Measurements from ENCODE around the gene EVL. TPM values are rescaled to one million over a fixed set of nuclear protein-coding genes. Genes with fewer than 3 reads are reported as not detected.
"Not testable (repeated sequence)": the region's sequence is repeated elsewhere in the genome, so short reads cannot be mapped to it uniquely, and the experiment has no call there.

Gene EVL
- total RNA-seq, 1 donor from 2014 or later = 9.1 TPM

DNA sequence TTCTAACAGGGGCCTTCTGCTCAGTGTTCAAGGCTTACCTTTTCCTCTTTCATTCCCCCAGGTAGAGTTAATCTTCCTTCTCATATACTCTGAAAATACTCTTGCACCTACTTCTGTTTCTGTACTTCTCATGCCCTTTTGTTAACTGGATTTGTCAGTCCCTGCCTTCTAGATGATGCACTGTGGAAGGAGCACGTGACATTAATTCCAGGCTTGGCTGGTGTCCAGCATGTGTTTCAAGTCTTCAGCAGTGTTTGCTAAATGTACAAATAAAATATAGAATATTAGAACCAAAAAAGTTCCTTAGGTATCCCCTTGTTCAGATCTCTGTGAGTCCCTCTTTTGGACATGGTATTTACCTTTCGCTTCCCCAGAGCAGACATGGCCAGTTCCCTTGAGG is 27.9 kb upstream of the EVL start:
- peak; percentile 29 to 42 for DNase-seq (ENCODE audit: low read depth in 2 of 2)

DNA sequence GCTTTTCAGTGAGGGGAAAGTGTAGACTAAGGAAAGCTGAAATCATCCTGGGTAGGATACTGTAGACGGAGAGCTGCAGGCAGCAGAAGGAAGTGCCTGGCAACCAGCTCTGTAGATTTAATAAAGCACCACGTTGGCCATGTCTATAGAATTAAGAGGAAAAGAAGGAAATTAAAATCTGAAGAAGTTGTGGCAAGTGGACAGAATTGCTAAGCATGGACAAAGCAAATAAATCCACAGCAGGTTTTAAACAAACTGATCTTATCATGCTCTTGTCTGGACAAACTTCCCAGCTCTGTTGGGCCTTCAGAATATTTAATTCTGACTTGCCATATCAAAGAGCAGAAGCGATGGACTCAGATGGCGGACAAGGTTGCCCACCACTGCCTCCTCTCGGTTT is 27.2 kb upstream of the EVL start:
- no peak for DNase-seq (ENCODE audit: low read depth in 2 of 2)

DNA sequence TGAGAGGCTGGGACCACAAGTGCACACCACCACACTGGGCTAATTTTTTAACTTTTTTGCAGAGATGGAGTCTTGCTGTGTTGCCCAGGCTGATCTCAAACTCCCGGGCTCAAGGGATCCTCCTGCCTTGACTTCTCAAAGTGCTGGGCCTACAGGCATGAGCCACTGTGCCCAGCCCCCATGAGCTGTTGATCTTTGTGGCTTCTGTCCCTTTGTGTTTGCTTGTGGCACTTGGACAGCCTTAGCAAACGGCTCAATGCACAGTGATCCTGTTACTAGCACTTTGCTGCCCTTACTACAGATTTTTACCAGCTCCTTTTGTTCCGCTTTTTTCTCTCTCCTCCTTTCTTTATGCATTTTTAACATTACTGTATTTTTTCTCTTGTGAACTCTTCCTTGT is 25.3 kb upstream of the EVL start:
- no peak for DNase-seq (ENCODE audit: low read depth in 2 of 2)

DNA sequence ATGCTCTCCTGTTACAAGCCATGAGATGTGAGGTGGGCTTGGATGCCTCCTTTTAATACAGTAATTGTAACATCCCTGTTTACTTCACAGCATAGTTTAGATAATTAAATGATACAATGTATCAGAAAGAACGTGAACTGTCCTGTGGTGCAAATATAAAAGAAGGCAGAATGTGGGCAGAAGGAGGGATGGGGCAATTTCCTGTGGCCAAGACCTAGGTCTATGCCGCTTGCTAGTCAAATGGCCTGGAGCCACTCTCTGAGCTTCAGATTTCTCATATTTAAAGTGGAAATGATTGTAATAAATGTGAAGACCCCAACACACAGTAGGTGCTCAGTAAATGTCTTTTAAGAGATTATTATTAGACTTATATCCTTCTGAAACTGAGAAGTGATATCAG is 24.0 kb upstream of the EVL start:
- no peak for DNase-seq (ENCODE audit: low read depth in 2 of 2)

DNA sequence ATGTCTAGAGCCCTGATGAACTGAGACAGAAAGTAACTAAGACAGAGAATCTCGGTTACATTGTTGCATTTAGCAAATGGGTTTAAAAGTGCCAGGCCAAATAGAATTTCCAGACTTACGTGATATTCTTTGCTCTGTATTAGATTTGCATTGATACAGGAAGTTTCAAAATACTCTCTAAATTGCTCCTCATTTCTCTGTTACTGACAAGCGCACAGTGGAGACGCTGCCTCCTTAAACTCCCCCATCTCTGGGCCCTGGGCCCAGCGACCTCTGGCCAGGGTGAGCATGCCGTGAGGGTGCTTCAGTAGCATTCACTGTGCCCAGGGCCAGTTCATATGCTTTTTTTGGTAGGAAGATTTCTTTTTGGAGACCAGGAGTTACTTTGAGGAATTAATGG is 22.9 kb upstream of the EVL start:
- DNase-seq (ENCODE audit: low read depth in 2 of 2) = no peak

DNA sequence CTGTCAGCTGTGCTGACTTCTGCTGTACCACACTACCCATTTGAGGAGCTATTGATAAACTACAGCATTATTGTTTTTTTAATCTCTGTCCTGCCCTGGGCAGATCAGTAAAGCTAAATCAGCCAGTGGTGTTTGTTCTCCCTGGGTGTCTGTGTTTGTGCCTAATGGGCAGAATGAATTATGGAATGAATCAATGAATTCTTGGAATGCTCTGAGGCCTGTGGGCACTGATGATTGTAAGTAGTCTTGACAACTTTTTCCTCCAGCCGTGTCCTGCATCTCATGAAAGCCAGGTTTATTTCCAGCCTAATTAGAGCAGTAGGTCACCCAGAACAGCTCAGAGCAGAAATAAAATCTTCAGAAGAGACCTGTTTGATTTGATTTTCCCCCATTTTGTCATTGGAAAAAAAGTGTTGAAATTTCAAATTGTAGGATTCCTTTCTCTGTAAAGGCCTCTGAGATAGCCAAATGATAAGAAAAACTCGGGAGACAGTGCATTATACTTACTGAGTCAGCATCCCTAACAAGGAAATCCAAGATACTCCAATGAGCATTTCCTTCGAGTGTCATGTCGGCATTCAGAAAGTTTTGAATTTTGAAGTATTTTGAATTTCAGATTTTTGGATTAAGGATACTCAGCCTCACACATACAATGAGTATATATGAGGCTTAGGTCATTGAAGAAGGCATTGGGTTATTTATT is 19.4 kb upstream of the EVL start:
- no peak for DNase-seq (ENCODE audit: low read depth in 2 of 2)

DNA sequence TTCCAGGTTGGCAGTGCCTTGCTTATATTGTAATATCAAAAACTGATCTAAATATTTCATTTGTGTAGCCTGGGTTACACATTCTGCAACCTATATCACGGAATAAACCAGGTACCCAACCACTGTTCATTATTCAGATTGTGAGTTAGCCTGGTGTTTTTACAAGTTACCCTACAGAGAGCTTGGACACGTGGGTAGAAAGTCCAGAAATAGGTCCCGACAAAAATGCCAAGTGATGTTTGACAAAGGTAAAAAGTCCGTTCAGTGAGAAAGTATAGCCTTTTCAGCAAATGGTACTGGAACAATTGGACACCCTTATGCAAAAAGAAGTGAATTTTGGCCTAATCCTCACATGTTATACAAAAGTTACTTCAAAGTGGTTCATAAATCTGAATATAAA is 17.6 kb upstream of the EVL start:
- DNase-seq (ENCODE audit: low read depth in 2 of 2) = no peak

DNA sequence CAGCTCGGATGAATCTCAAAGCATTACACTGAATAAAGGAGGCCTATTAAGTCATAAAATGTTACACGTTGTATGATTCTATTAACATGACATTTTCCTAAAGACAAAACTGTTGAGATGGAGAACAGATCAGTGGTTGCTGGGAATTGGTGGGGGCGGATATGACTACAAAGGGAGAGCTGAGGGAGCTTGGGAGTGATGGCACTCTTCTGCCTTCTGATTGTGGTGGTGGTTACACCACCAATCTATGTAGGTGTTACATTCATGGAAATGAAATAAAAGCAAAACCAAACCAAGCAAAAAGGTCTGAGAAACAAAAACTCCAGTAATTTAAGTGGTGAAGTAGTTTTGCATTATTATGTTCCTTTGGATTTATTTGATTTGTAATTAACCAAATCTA is 16.4 kb upstream of the EVL start:
- no peak for DNase-seq (ENCODE audit: low read depth in 2 of 2)

DNA sequence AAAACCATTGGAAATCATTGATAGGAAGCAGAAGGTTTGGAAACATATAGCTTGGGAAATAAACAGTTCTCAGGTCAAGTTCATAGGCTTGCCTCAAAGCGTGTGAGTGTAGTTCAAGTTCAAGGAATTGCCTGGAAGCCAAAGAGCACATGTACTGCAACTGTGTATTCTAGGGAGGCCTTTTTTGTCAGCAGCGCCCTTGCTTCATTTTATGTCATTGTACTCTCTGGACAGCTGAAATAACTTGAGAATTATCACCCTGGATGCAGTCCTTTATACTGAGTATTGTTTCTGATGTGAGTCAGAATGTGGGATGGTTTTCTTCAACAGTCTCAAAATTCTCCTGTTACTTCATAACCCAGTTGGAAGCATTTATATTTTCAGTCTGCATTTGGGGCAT is 16.0 kb upstream of the EVL start:
- DNase-seq (ENCODE audit: low read depth in 2 of 2) = no peak

DNA sequence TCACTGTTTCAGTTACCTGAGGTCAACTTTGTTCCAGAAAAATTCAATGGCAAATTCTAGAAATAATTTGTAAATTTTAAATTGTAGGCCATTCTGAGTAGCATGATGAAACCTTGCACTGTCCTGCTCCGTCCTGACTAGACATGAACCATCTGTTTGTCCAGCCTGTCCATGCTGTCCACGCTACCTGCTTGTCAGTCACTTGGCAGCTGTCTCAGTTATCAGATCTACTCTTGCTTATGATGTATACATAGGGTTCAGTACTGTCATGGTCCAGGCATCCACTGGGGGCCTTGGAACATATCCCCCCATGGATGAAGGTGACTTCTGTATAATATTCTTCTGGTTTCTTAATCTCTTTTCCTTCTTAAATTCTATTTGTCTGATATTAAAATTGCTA is 14.1 kb upstream of the EVL start:
- DNase-seq (ENCODE audit: low read depth in 2 of 2) = no peak

DNA sequence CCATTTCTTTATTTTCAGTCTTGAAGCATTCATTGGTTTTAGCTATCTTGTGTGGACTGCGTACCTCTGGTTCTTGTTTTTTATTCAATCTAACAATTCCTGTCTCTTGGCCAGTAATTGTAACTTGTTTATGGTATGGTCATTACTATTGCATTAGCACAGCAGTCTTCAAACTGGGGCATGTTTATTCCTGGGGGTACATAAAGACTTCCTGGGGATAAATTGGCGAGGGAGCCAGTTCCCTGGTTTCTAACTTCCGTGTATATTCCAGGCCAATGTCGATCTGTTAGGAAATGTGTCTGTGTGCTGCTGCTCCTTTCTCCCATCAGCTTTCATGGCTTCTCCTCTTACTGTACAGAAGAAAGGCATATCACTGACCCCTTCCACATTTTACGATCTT is 13.7 kb upstream of the EVL start:
- DNase-seq (ENCODE audit: low read depth in 2 of 2) = no peak

DNA sequence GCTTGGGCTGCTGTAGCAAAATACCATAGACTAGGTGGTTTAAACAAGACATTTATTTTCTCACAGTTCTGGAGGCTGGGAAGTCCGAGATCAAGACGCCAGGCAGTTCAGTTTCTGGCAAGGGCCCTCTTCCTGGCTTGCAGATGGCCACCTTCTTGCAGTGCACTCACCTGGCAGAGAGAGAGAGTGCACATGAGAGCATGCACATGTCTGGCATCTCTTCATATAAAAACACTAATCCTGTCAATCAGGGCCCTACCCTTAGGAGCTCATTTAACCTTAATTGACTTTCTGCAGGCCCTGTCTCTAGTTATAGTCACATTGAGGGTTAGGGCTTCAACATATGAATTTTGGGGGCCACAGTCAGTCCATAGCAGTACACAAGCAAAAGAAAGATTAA is 12.4 kb upstream of the EVL start:
- no peak for DNase-seq (ENCODE audit: low read depth in 2 of 2)

DNA sequence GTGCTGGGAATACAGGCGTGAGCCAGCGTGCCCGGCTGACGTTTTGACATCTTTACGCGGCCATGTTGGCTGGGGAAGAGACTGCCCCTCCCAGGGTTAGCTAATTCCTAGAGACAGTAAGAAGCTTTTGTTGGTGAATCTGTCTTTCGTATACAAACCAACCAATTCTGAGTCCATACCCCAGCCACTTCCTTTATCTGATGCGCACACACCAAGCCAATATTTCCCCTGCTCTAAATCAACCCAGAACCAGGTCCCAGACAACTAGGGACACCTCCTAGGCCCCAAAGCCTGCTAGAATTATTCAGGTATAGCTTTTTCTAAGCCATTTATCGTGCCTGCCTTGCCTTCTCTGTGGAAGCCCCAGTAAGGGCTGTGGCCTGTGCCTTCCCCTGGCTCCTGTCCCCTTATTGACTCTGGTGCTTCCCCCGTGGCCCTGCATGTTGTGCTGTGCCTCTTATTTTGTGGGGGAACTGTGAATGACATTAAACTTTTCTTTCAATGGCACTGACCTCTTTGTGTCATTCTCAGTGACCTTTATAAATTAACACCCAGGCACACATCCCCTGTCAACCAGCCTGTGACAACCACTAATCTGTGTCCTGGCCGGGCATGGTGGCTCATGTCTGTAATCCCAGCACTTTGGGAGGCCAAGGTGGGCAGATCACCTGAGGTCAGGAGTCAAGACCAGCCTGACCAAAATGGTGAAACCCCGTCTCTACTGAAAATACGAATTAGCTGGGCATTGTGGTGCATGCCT is 10.7 kb upstream of the EVL start:
- no peak for DNase-seq (ENCODE audit: low read depth in 2 of 2)

DNA sequence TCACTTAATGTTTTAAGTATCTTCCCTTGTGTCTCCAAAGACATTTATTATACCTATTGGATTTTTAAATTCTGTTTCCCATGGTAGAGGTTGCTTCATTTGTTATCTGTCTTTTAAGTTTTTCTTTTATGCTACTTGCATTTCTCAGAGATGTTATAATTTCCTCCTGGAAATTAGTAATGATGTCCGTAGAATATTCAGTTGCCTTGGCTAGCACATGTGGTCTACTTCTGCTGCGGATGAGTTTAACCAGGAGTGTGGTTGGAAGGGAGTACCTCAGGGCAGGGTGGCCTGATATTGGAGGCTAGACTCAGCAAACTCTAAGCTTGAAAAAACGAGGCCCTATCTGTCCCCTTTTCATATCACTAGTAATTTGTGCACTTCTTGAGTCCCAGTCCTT is 8.8 kb upstream of the EVL start:
- peak in 1 of 2 donors; percentile 61 for DNase-seq (ENCODE audit: low read depth in 2 of 2)

DNA sequence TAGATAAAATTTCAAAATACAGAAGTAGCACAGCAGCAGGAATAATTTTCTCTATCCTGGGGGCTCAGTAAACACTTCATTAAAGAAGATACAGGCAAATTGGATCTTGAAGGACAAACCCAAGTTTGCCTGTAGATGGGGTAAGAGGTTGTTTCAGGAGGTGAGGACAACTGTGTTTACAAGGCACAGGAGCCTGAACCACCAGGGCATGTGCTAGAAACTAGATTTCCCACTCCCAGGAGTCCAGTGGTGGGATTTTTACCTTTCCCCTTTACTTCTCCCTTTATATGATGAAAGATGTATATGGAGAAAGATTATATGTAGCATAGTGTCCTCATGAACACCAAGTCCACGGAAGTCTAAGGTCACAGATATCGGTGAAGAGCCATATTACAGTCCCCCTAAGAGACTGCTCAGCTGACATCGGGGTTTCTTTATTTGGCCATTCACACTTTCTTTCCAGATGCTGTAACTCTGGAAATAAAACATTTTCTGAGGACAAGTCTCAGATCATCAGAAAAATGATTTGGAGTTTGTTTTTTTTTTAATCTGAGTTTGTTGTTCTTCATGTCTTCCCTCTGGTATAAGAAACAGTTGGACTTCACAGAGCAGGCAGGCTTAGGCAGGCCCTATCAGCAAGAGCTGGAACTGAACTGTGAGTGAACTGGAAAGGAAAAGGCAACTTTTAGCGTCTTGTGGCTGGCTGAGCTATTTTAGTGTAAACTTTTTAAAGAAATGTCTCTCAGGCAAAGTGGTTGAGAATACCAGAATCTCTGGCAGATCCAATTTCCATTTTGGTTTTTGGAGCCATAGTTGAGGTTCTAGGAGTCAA is 8.0 kb upstream of the EVL start:
- peak; percentile 25 to 59 for DNase-seq (ENCODE audit: low read depth in 2 of 2)

DNA sequence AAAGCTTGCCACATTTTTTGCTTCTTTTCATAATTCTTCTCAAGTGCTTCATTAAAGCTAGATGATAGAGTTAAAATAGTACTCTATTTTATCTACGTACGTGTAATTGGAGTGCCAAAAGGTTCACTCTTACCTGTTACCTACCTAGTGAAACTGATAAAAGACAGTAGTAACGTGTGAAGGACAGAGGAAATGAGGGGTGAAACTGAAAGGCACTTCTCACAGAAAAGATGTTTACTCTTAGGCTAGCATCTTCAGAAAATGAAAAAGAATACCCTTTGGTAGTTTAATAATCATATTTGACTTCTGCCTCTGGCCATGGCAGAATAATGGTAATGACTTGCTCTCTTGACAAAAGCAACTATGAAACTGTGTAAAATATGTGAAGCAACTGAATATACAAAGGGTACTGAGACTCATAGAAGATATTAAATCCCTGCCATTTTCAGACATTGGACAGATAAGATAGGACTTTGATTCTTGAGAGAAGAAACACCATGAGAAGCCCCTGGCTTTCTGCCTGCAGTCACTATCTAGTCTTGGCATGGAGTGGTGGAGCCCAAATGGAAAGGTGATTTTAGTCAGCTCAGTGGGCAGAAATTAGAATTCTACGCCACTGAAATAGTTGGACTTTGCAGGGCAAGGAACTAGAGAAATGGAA is 6.3 kb upstream of the EVL start:
- no peak for DNase-seq (ENCODE audit: low read depth in 2 of 2)

DNA sequence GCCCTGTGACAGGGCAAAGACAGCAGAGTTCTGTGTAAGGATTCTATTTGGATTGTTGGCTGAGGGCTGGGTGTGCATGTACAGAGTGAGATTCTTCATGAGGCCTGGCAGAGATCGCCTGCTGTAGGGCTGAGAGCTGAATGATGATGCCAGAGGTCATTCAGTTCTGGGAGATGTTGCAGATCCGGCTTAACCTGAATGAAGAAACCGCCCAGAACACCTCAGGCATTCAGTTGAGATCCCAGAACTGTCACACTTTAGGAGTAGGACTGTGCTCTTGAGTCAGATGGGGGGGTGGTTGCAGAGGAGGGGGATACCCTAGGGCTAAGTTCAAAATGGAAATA is 5.8 kb upstream of the EVL start:
- no peak for DNase-seq (ENCODE audit: low read depth in 2 of 2)

DNA sequence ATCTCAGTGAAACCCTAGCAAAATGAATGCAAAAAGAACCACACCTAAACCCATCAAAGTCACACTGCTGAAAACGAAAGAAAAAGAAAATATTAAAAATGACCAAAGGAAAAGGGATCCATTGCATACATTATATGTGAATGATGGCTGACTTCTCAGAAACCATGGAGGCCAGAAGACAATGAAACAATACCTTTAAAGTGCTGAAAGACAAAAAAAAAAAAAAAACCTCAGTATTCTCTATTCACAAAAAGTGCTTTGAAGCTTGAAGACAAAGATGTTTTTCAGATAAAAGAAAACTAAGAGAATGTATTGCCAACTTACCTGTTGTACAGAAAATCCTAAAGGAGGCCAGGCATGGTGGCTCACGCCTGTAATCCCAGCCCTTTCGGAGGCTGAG is 4.5 kb upstream of the EVL start:
- no peak for DNase-seq (ENCODE audit: low read depth in 2 of 2)

DNA sequence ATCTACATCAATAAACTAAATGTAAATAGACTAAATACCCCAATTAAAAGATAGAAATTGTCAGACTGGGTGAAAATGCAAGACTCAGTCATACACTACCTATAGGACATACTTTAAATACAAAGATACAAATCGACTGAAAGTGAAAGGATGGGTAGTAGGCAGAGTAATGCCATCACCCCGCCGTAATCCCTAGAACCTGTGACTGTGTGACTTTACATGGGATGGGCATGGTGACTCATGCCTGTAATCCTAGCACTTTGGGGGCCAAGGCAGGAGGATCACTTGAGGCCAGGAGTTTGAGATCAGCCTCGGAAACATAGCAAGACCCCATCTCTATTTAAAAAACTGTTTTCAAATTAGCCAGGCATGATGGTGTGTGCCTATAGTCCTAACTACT is 2.6 kb upstream of the EVL start:
- no peak for DNase-seq (ENCODE audit: low read depth in 2 of 2)

DNA sequence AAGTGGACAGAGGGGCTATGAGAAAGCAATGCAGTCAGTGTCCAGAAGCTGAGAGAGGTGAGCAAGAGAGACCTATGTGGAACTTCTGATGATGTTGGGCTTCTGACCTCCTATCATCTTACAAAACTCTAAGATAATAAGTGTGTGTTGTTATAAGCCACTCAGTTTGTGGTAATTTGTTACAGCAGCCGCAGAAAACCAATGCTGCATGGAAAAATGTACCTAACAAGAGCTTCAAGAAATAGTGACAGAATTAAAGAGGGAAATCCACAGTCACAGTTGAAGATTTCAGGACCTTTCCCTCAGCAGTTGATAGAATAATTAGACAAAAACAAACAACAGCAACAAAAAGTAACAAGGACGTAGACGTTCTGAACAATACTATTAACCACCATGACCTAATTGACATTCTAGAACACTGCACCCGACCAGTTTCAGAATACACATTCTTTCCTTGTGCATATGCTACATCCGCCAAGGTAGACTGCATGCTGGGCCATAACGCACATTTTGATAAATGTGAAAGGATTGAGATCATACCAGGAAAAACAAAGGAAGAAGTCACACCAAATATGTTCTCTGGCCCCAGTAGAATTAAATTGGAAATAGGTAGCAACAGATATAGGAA is 1.8 kb upstream of the EVL start:
- DNase-seq (ENCODE audit: low read depth in 2 of 2) = no peak

DNA sequence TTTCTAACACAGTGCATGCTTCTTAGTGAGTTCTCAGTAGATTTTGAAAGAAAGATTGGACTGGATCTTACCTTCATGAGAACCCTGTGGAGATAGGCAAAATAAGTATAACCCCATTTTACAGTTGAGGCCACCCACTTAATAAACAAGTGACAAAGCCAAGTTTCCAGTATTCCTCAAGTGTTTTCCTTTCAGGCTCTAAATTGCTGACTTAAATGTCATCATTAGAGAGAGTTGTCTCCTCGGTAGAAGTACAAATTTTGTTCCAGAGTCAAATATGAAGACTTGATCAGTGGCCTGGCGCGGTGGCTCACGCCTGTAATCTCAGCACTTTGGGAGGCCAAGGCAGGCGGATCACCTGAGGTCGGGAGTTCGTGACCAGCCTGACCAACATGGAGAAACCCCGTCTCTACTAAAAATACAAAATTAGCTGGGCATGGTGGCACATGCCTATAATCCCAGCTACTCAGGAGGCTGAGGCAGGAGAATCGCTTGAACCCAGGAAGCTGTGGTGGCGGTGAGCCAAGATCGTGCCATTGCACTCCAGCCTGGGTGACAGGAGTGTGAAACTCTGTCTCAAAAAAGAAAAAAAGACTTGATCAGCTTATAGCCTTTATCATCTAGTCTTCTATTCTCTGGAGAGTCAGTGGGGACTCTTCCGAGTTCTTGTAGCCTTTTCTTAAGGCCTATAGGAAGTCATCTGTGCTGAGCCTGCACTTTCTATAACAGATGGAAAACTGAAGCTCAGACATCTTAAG is 708 bp upstream of the EVL start:
- DNase-seq (ENCODE audit: low read depth in 2 of 2) = not testable (repeated sequence)

Measured in lung microvascular endothelial cell (primary cell).